Mucosa of descending colon (tissue), 3 donors: ENCODE results near the gene PGD. TPM values are rescaled to one million over a fixed set of nuclear protein-coding genes. Genes with fewer than 3 reads are reported as not detected.

Experiments
- ATAC-seq: fragments of 200-7000 bp; cut with Tn5 transposase; one replicate; pipeline ENCODE4 v1.9.1; 2020; ENCODE audit warnings: mild to moderate bottlenecking, moderate library complexity
- DNase-seq, 3 donors: peaks; one replicate each; pipeline ENCODE4 v3.0.0-alpha.2; 2020
- H3K36me3 ChIP-seq: fragments of 200-600 bp; one replicate; pipeline ENCODE4 v1.8.0; 2021; ENCODE audit warnings: low read depth, mild to moderate bottlenecking
- H3K4me1 ChIP-seq: fragments of 200-600 bp; one replicate; pipeline ENCODE4 v1.8.0; 2021; ENCODE audit warnings: low read depth, mild to moderate bottlenecking
- H3K4me3 ChIP-seq: fragments of 200-600 bp; one replicate; pipeline ENCODE4 v1.8.0; 2021; ENCODE audit warnings: mild to moderate bottlenecking
- H3K9me3 ChIP-seq: fragments of 200-600 bp; one replicate; pipeline ENCODE4 v1.8.0; 2021; ENCODE audit warnings: mild to moderate bottlenecking
- intact Hi-C, 2 donors: fragments of 100-400 bp; cut with DNase I in 1 of 2; cut with micrococcal nuclease in 1 of 2; formaldehyde crosslinking; loops; one replicate each; pipeline versions ENCODE4 v1.11.0 to v1.11.1; 2022; cut with DNase I, micrococcal nuclease
- long read RNA-seq, 2 donors: library from polyadenylated mRNA; unstranded; transcript quantifications; one replicate each; pipeline ENCODE4 v2.0.0, GENCODE V29; 2019 to 2021
- total RNA-seq, 3 donors: library from RNA; stranded (reverse); fragmentation: NEBNext Ultra II Directional in 2 of 3; extraction: Animal tissue kit (Norgen Biotek cat#: 25700) in 2 of 3; gene quantifications; one replicate each; pipeline versions ENCODE4 v1.2.1 to v1.2.4, GENCODE V29; 2021 to 2023
- TF ChIP-seq, protein P1 (sequence below): fragments of 200-600 bp; IDR thresholded peaks from one replicate; pipeline ENCODE4 v1.8.0; 2022; ENCODE audit warnings: antibody characterized with exemption, mild to moderate bottlenecking
- donor health status: DM: no; HTN: no; CAD: no; lungs with moderate emphysema.
- donor health status: DM: no; HTN: no; CAD: no.
- donor health status: DM: no; HTN: yes; CAD: no.

Gene PGD
- total RNA-seq = 10 to 100 TPM; 48.6 to 96.4 (median 61.3) TPM
- long read RNA-seq, donor 1, transcript PGD-201 (13 exons, 1,885 nt) = major isoform, 51 of 59 reads
- long read RNA-seq, donor 1, partial matches to known transcripts = 3 of 59 reads
- long read RNA-seq, donor 1, other reads (novel, unspliced or antisense) = 5 of 59 reads
- long read RNA-seq, donor 2, transcript PGD-201 (13 exons, 1,885 nt) = major isoform, 68 of 82 reads
- long read RNA-seq, donor 2, partial matches to known transcripts = 7 of 82 reads
- long read RNA-seq, donor 2, other reads (novel, unspliced or antisense) = 7 of 82 reads

GRCh38 chr1:10398734-10399443 lies at the start of gene PGD:
Gene PGD, plus strand, starts transcription at chr1:10399064. Its CDS starts 54 bp downstream, at chr1:10399118.
- no peaks in the 10 kb centered on the region for H3K9me3 ChIP-seq
- peaks cover 15% of the 10 kb centered on the region for H3K4me1 ChIP-seq
- no peaks in the 10 kb centered on the region for H3K36me3 ChIP-seq
- H3K4me3 ChIP-seq = peak within 1 kb of the TSS; percentile 88
- TF ChIP-seq, protein P1, sequence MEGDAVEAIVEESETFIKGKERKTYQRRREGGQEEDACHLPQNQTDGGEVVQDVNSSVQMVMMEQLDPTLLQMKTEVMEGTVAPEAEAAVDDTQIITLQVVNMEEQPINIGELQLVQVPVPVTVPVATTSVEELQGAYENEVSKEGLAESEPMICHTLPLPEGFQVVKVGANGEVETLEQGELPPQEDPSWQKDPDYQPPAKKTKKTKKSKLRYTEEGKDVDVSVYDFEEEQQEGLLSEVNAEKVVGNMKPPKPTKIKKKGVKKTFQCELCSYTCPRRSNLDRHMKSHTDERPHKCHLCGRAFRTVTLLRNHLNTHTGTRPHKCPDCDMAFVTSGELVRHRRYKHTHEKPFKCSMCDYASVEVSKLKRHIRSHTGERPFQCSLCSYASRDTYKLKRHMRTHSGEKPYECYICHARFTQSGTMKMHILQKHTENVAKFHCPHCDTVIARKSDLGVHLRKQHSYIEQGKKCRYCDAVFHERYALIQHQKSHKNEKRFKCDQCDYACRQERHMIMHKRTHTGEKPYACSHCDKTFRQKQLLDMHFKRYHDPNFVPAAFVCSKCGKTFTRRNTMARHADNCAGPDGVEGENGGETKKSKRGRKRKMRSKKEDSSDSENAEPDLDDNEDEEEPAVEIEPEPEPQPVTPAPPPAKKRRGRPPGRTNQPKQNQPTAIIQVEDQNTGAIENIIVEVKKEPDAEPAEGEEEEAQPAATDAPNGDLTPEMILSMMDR = no peak
- intact Hi-C loops = no loop called here
- peak; percentile 99 for DNase-seq
- peak; percentile 97 for ATAC-seq

DNA sequence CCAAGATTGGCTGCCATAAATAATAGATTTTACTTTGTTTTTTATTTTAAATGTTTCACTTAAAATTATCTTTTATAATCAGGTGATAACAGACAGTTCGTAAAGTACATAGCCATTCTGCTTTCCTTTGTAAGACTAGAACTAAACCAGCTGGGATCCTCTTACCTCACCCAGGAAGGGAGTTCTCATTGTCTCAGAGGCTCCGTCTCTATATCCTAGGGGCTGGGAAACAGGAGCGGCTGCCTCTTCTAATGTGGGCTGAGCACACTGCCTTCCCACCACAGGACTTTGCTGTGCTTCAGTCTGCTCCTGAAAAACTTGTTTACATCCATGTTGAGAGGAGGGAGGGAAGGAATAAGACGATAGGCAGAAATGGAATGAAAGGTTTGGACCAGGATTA lies 45.6 kb upstream of the PGD start:
- Histone ChIP-seq H3K36me3 (no peaks in the 10 kb centered on the region), H3K4me3 (no peak overlapping the region), H3K4me1 (no peaks in the 10 kb centered on the region), H3K9me3 (no peaks in the 10 kb centered on the region)
- ATAC-seq = no peak
- DNase-seq = no peak
- TF ChIP-seq, protein P1 = no peak
- intact Hi-C loops = no loop called here

DNA sequence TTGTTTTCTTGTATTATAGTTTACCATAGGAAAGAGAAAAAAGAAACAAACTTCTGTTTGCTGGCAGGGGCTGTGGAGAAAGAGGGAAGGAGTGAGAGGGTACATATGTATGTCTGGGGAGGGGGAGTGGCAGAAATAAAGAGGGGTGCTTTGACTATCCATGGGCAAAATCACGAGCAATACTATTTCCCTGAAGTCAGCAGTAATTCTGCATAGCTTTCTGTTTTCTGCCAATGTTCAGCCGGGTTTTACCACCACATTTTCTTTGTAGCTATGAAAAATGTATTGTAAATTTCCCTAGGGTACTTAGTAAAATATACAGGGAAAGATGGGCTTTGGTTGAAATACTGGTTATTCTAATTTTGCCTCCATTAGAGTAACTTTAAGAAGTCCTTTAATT lies 45.2 kb upstream of the PGD start:
- intact Hi-C loops = no loop called here
- no peaks in the 10 kb centered on the region for H3K36me3 ChIP-seq
- TF ChIP-seq, protein P1 = no peak

DNA sequence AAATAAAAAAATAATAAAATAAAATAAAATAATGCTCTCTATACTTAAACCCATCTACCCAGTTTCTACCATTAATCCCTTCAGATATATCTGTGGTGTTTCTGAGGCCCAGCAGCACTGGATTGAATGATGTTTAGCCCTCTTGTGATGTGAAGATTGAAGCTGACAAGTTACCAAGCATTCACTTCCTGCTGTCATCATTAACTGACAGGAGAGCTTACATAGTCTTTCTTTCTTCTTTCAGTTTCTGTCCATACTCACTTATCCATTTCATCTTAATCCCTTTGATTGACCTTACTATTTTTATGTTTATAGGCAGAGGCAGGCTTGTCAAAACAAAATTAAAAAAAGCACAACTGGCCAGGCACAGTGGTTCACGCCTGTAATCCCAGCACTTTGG lies 38.8 kb upstream of the PGD start:
- H3K4me3 ChIP-seq = no peak overlapping the region
- intact Hi-C loops = no loop called here
- DNase-seq (no peak), ATAC-seq (no peak)
- H3K36me3 ChIP-seq = no peaks in the 10 kb centered on the region
- H3K4me1 ChIP-seq = no peaks in the 10 kb centered on the region
- TF ChIP-seq, protein P1 = no peak
- no peaks in the 10 kb centered on the region for H3K9me3 ChIP-seq

More for the DNA sequence above, 45.2 kb upstream of the PGD start:
- ATAC-seq = no peak
- H3K4me3 ChIP-seq = no peak overlapping the region
- H3K4me1 ChIP-seq = no peaks in the 10 kb centered on the region
- H3K9me3 ChIP-seq = no peaks in the 10 kb centered on the region
- DNase-seq = no peak

- H3K4me1 ChIP-seq = no peaks in the 10 kb centered on the region
Observed at GRCh38 chr1:10361515-10361914, 37.3 kb upstream of the PGD start.

More at GRCh38 chr1:10361515-10361914, 37.3 kb upstream of the PGD start:
- no peak overlapping the region for H3K4me3 ChIP-seq
- intact Hi-C loops = no loop called here
- no peaks in the 10 kb centered on the region for H3K36me3 ChIP-seq
- ATAC-seq = no peak
- no peak for DNase-seq
- H3K9me3 ChIP-seq = no peaks in the 10 kb centered on the region
- TF ChIP-seq, protein P1 = no peak
